Measurements from ENCODE around the gene EMILIN2.
"Not testable (repeated sequence)": the region's sequence is repeated elsewhere in the genome, so short reads cannot be mapped to it uniquely, and the experiment has no call there.

EMILIN2 gene

GRCh38 chr18:2845172-2845571 is 1.6 kb upstream of the EMILIN2 start:
- no peak for DNase-seq (ENCODE audit: low spot score)

- DNase-seq (ENCODE audit: low spot score): no peak
Measured at GRCh38 chr18:2847317-2848246, 776 bp downstream of the EMILIN2 start.

GRCh38 chr18:2848247-2849246 is 1.7 kb downstream of the EMILIN2 start:
- DNase-seq (ENCODE audit: low spot score): no peak

GRCh38 chr18:2850816-2851215 is 4.0 kb downstream of the EMILIN2 start:
- no peak for DNase-seq (ENCODE audit: low spot score)

GRCh38 chr18:2851771-2852170 is 5.0 kb downstream of the EMILIN2 start:
- no peak for DNase-seq (ENCODE audit: low spot score)

- not testable (repeated sequence) for DNase-seq (ENCODE audit: low spot score)
Measured at GRCh38 chr18:2852460-2852859, 5.7 kb downstream of the EMILIN2 start.

GRCh38 chr18:2853173-2853925 is 6.5 kb downstream of the EMILIN2 start:
- DNase-seq (ENCODE audit: low spot score): no peak

- DNase-seq (ENCODE audit: low spot score): peak; percentile 44
Measured at GRCh38 chr18:2853926-2854664, 7.3 kb downstream of the EMILIN2 start.

- no peak for DNase-seq (ENCODE audit: low spot score)
Measured at GRCh38 chr18:2854875-2855274, 8.1 kb downstream of the EMILIN2 start.

GRCh38 chr18:2855560-2856350 is 8.9 kb downstream of the EMILIN2 start:
- DNase-seq (ENCODE audit: low spot score): no peak

- DNase-seq (ENCODE audit: low spot score): no peak
Measured at GRCh38 chr18:2856547-2857170, 9.9 kb downstream of the EMILIN2 start.

- DNase-seq (ENCODE audit: low spot score): no peak
Measured at GRCh38 chr18:2857491-2858131, 10.8 kb downstream of the EMILIN2 start.

GRCh38 chr18:2860397-2860796 is 13.6 kb downstream of the EMILIN2 start:
- not testable (repeated sequence) for DNase-seq (ENCODE audit: low spot score)

GRCh38 chr18:2863997-2864396 is 17.2 kb downstream of the EMILIN2 start:
- not testable (repeated sequence) for DNase-seq (ENCODE audit: low spot score)

GRCh38 chr18:2866465-2866864 is 19.7 kb downstream of the EMILIN2 start:
- not testable (repeated sequence) for DNase-seq (ENCODE audit: low spot score)

- no peak for DNase-seq (ENCODE audit: low spot score)
Measured at GRCh38 chr18:2869207-2869606, 22.4 kb downstream of the EMILIN2 start.

- DNase-seq (ENCODE audit: low spot score): no peak
Measured at GRCh38 chr18:2871111-2871720, 24.4 kb downstream of the EMILIN2 start.

GRCh38 chr18:2872095-2872494 is 25.3 kb downstream of the EMILIN2 start:
- DNase-seq (ENCODE audit: low spot score): no peak

GRCh38 chr18:2874765-2875164 is 28.0 kb downstream of the EMILIN2 start:
- DNase-seq (ENCODE audit: low spot score): no peak
